ENCODE data around the gene PHOX2A.

PHOX2A gene

DNA sequence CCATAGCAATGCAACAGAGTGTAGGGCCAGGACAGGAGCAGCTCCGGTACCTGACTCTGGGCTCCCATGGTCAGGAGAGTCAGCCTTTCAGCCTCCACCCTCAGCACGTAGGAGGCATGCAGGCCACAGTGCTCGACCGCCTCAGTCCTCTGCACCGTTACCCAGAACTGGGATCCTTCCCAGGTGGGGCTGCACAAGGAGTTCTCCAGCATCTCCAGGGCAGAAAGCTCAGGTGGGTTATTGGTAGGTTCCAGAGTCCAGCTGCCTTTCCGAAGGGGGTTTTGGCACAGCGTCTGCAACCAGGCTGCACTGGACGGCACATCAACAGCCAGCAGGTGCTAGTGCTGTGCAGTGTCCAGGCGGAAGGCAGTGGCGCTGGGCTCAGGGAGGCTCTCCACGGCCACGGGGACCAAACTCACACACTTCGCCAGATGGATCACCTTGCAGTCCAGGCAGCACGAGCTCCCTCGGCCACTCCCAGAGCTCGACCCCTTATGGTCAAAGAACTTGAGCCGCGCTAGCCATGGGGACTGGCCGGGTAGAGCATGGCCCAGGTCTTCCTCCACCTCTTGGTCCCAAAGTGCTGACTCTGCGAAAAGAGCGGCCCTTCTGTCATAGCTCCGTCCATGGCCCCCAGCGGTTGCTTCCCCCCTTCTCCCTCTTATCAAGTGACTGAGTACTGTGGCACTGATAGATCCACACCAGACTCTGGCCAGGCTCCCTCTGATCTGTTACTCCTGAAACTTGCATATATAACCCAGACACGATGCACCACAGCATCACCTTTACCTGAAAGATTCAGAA is 6.9 kb upstream of the PHOX2A start:
- TF ChIP-seq, protein P1, sequence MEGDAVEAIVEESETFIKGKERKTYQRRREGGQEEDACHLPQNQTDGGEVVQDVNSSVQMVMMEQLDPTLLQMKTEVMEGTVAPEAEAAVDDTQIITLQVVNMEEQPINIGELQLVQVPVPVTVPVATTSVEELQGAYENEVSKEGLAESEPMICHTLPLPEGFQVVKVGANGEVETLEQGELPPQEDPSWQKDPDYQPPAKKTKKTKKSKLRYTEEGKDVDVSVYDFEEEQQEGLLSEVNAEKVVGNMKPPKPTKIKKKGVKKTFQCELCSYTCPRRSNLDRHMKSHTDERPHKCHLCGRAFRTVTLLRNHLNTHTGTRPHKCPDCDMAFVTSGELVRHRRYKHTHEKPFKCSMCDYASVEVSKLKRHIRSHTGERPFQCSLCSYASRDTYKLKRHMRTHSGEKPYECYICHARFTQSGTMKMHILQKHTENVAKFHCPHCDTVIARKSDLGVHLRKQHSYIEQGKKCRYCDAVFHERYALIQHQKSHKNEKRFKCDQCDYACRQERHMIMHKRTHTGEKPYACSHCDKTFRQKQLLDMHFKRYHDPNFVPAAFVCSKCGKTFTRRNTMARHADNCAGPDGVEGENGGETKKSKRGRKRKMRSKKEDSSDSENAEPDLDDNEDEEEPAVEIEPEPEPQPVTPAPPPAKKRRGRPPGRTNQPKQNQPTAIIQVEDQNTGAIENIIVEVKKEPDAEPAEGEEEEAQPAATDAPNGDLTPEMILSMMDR (conservative IDR thresholded peaks at IDR 0.05; ENCODE audit: low read depth, low read length), result no peak
- DNase-seq (ENCODE audit: low read depth), result no peak
- H3K4me3 ChIP-seq (ENCODE audit: low read length), result no peak overlapping the region

DNA sequence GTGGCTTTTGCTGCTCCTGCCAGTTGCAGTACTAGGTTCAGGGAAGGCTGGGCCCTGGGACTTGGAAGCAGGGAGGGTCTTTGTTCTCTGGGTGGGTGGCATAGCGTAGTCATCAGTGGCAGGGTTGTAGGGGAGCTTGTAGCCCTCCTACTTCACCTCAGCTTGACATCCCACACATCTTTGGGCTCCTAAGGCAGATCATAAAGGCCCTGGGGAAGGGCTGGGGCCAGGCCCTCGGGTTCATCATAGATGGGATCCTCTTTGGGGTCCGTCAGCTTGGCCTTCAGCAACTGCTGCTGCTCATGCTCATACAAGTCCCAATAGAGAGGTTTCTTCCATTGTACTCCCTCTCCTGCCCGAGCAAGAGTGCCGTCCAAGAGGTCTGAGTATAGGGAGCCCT is 6.0 kb upstream of the PHOX2A start:
- no peak for DNase-seq (ENCODE audit: low read depth)
- TF ChIP-seq, protein P1 (conservative IDR thresholded peaks at IDR 0.05; ENCODE audit: low read depth, low read length), result no peak
- H3K4me3 ChIP-seq (ENCODE audit: low read length), result no peak overlapping the region

DNA sequence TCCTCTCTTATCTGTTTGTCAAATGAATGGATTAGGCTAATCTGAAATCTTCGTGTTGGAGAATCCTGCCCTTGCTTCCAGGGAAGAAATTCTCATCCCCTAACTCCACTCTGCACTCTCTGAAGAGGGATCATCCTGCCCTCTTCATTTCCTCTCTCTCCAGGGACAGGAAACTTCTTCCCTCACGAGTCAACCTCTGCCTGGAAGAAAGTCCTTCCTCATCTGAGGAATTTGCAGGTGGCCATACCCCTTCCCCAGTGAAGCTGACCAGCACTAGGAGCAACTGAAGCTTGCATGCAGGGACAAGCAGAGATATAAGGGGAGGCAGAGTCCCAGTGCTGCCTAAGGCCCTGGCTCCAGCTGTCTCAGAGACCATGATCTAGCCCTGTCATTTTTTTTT is 3.6 kb upstream of the PHOX2A start:
- TF ChIP-seq, protein P1 (conservative IDR thresholded peaks at IDR 0.05; ENCODE audit: low read depth, low read length), result no peak
- H3K4me3 ChIP-seq (ENCODE audit: low read length), result no peak overlapping the region
- DNase-seq (ENCODE audit: low read depth), result no peak

GRCh38 chr11:72245263-72245816 is 1.4 kb upstream of the PHOX2A start:
- no peak for DNase-seq (ENCODE audit: low read depth)
- no peak overlapping the region for H3K4me3 ChIP-seq (ENCODE audit: low read length)
- TF ChIP-seq, protein P1 (conservative IDR thresholded peaks at IDR 0.05; ENCODE audit: low read depth, low read length), result no peak

- H3K4me3 ChIP-seq (ENCODE audit: low read length), result peak overlapping the region; percentile 10
These were observed 636 bp upstream of the PHOX2A start for GRCh38 chr11:72244361-72245262.

GRCh38 chr11:72243173-72244059 is 560 bp downstream of the PHOX2A start:
- TF ChIP-seq, protein P1 (conservative IDR thresholded peaks at IDR 0.05; ENCODE audit: low read depth, low read length), result no peak

More at GRCh38 chr11:72244361-72245262, 636 bp upstream of the PHOX2A start:
- no peak for DNase-seq (ENCODE audit: low read depth)
- TF ChIP-seq, protein P1 (conservative IDR thresholded peaks at IDR 0.05; ENCODE audit: low read depth, low read length), result no peak

More at GRCh38 chr11:72243173-72244059, 560 bp downstream of the PHOX2A start:
- no peak for DNase-seq (ENCODE audit: low read depth)
- no peak overlapping the region for H3K4me3 ChIP-seq (ENCODE audit: low read length)
